Naive thymus-derived CD4-positive, alpha-beta T cell (primary cell): ENCODE data around the gene HOXA6. TPM values are rescaled to one million over a fixed set of nuclear protein-coding genes. Genes with fewer than 3 reads are reported as not detected.

Experiments
- ATAC-seq: fragments of 150-1000 bp; cut with Tn5 transposase; 2 replicates; pipeline ENCODE4 v1.10.0; 2021; ENCODE audit warnings: mild to moderate bottlenecking, moderate library complexity
- CTCF ChIA-PET: fragments of 350-600 bp; sonication (Branson Sonifier 250); formaldehyde crosslinking; loops from one replicate; lab custom pipeline; 2021; ENCODE audit warnings: antibody characterized with exemption; lab: Charles Lee
- POLR2A ChIA-PET: fragments of 350-600 bp; sonication (Branson Sonifier 250); formaldehyde crosslinking; loops from one replicate; lab custom pipeline; 2021; ENCODE audit warnings: antibody characterized with exemption, inconsistent platforms; lab: Charles Lee
- DNase-seq, 9 donors: peaks; one replicate each; pipeline versions ENCODE4 v3.0.0 to v3.0.0-alpha.2; 2020 to 2022; ENCODE audit warnings: mixed read lengths in 1 of 9
- H3K27ac ChIP-seq: one replicate; pipeline ENCODE4 v1.7.0; 2013; ENCODE audit warnings: mild to moderate bottlenecking, low read depth, low read length, moderate library complexity
- H3K27me3 ChIP-seq, 2 donors: one replicate each; pipeline ENCODE4 v1.7.0; 2013; ENCODE audit warnings: low read length in 2 of 2, mild to moderate bottlenecking in 2 of 2, moderate library complexity in 2 of 2; ENCODE audit not compliant: control insufficient read depth in 2 of 2, insufficient read depth in 2 of 2
- H3K36me3 ChIP-seq, 3 experiments: 1 replicate in 2 of 3; 2 replicates in 1 of 3; pipeline ENCODE4 v1.7.0; 2013; ENCODE audit warnings: low read length in 3 of 3, mild to moderate bottlenecking in 3 of 3, moderate library complexity in 1 of 3; ENCODE audit not compliant: insufficient read depth in 3 of 3, control insufficient read depth in 2 of 3
- H3K4me1 ChIP-seq, 2 donors: one replicate each; pipeline ENCODE4 v1.7.0; 2013; ENCODE audit warnings: low read length in 2 of 2, mild to moderate bottlenecking in 2 of 2, moderate library complexity in 1 of 2; ENCODE audit not compliant: control insufficient read depth in 2 of 2, insufficient read depth in 2 of 2
- H3K4me3 ChIP-seq: 2 replicates; pipeline ENCODE4 v1.7.0; 2013; ENCODE audit warnings: mild to moderate bottlenecking, low read length
- H3K9me3 ChIP-seq, 3 experiments: 1 replicate in 2 of 3; 2 replicates in 1 of 3; pipeline ENCODE4 v1.7.0; 2013; ENCODE audit warnings: low read length in 3 of 3; ENCODE audit not compliant: control insufficient read depth in 2 of 3
- H3K27ac Mint-ChIP-seq, 9 donors: one replicate each; pipeline ENCODE4 v1.8.0; 2020 to 2022; ENCODE audit warnings: mixed read lengths in 9 of 9, mild to moderate bottlenecking in 8 of 9, moderate library complexity in 5 of 9, inconsistent platforms in 2 of 9
- H3K27me3 Mint-ChIP-seq, 5 donors: one replicate each; pipeline ENCODE4 v1.8.0; 2021 to 2022; ENCODE audit warnings: mixed read lengths in 5 of 5, mild to moderate bottlenecking in 1 of 5
- H3K36me3 Mint-ChIP-seq, 5 donors: one replicate each; pipeline ENCODE4 v1.8.0; 2020 to 2022; ENCODE audit warnings: mixed read lengths in 5 of 5, mild to moderate bottlenecking in 3 of 5, inconsistent platforms in 1 of 5
- H3K4me1 Mint-ChIP-seq, 7 donors: one replicate each; pipeline ENCODE4 v1.8.0; 2020 to 2022; ENCODE audit warnings: mixed read lengths in 7 of 7, mild to moderate bottlenecking in 3 of 7, inconsistent platforms in 1 of 7
- H3K4me3 Mint-ChIP-seq, 10 donors: one replicate each; pipeline ENCODE4 v1.8.0; 2020 to 2022; ENCODE audit warnings: mild to moderate bottlenecking in 10 of 10, mixed read lengths in 10 of 10, moderate library complexity in 6 of 10, inconsistent platforms in 2 of 10
- H3K9me3 Mint-ChIP-seq, 11 donors: one replicate each; pipeline ENCODE4 v1.8.0; 2020 to 2022; ENCODE audit warnings: mixed read lengths in 11 of 11, mild to moderate bottlenecking in 4 of 11, inconsistent platforms in 1 of 11, moderate library complexity in 1 of 11
- intact Hi-C, 2 donors: fragments of 100-400 bp; cut with micrococcal nuclease; formaldehyde crosslinking; loops; one replicate each; pipeline ENCODE4 v1.15.1; 2023
- polyA plus RNA-seq, 2 donors: library from polyadenylated mRNA; unstranded; fragments of 300-500 nt; fragmentation: Illumina TruSeq; gene quantifications; one replicate each; pipeline ENCODE4 v1.2.3, GENCODE V29; 2021
- total RNA-seq, 6 experiments: library from RNA in 5 of 6; stranded (reverse) in 5 of 6; gene quantifications; 1 replicate in 5 of 6; 2 replicates in 1 of 6; pipeline ENCODE4 v1.2.3 and lab custom pipeline; 2021 to 2026

HOXA6 gene
- total and polyA plus RNA-seq, 7 experiments from 2014 or later, result 0.32 to 0.49 TPM; not detected in 5

DNA sequence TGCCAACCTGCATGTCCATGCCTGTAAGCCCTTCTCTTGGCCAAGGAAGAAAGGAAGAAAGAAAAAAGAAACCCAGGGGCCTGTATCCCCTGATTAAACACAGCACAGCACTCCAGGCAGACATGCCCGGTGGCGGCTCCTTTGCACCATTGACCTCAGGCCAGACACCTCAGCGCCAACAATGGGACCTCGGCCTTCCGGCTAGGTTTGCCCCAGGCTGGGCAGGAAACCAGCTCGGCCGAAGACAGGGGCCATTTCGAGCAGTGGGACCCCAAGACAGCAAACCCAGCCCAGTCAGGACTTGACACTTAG lies 23.7 kb upstream of the HOXA6 start:
- Mint-ChIP-seq H3K27me3 (peaks cover 64 to 75% (median 68%) of the 10 kb centered on the region in 5 donors), H3K4me3 (peak overlapping the region in 9 of 10 donors; percentile 7 to 78 (median 62)), H3K27ac (peak overlapping the region in 6 of 9 donors; percentile 23 to 87 (median 70)), H3K36me3 (peaks cover 0 to 5% (median 0%) of the 10 kb centered on the region in 5 donors), H3K9me3 (peaks cover 0 to 21% (median 2%) of the 10 kb centered on the region in 11 donors), H3K4me1 (peaks cover 18 to 59% (median 31%) of the 10 kb centered on the region in 7 donors)
- POLR2A ChIA-PET, result no interaction called here
- Histone ChIP-seq H3K27ac (no peak overlapping the region), H3K4me3 (no peak overlapping the region), H3K36me3 (no peaks in the 10 kb centered on the region), H3K27me3 (peaks cover 46 to 82% of the 10 kb centered on the region in 2 donors), H3K9me3 (no peaks in the 10 kb centered on the region), H3K4me1 (peaks cover 16 to 34% of the 10 kb centered on the region in 2 donors)
- ATAC-seq, result no peak
- DNase-seq, result peak in 1 of 9 donors; percentile 12
- intact Hi-C loops, result loop anchor here (2.0 to 5.0 kb wide), 3 partner anchors 14 to 1310 kb away; partner anchors contain the start of genes CBX3 (in 1 of the 2), HNRNPA2B1 (in 1 of the 2) and HOXA11 (in 1 of the 2)
- CTCF ChIA-PET, result no interaction called here

GRCh38 chr7:27170426-27171324 lies 23.1 kb upstream of the HOXA6 start:
- Histone ChIP-seq H3K27me3 (peaks cover 48 to 87% of the 10 kb centered on the region in 2 donors), H3K9me3 (no peaks in the 10 kb centered on the region), H3K4me1 (peaks cover 16 to 40% of the 10 kb centered on the region in 2 donors), H3K27ac (no peak overlapping the region), H3K36me3 (no peaks in the 10 kb centered on the region), H3K4me3 (no peak overlapping the region)
- peaks cover 61 to 74% (median 68%) of the 10 kb centered on the region in 5 donors for H3K27me3 Mint-ChIP-seq
- peaks cover 0 to 5% (median 2%) of the 10 kb centered on the region in 5 donors for H3K36me3 Mint-ChIP-seq
- ChIA-PET CTCF (no interaction called here), POLR2A (no interaction called here)
- intact Hi-C loops, result loop anchor here (2.0 to 5.0 kb wide), 3 partner anchors 14 to 1310 kb away; partner anchors contain the start of genes CBX3 (in 1 of the 2), HNRNPA2B1 (in 1 of the 2) and HOXA11 (in 1 of the 2)
- H3K4me3 Mint-ChIP-seq, result peak overlapping the region in 7 of 10 donors; percentile 16 to 69 (median 50)
- peaks cover 0 to 25% (median 2%) of the 10 kb centered on the region in 11 donors for H3K9me3 Mint-ChIP-seq
- no peak for DNase-seq
- H3K4me1 Mint-ChIP-seq, result peaks cover 21 to 65% (median 35%) of the 10 kb centered on the region in 7 donors
- ATAC-seq, result no peak
- peak overlapping the region in 7 of 9 donors; percentile 3 to 75 (median 62) for H3K27ac Mint-ChIP-seq

- POLR2A ChIA-PET, result no interaction called here
- H3K4me3 ChIP-seq, result no peak overlapping the region
- ATAC-seq, result no peak
- intact Hi-C loops, result loop anchor here (2.0 to 5.0 kb wide), 3 partner anchors 15 to 1309 kb away; partner anchors contain the start of genes CBX3 (in 1 of the 2), HNRNPA2B1 (in 1 of the 2) and HOXA11 (in 1 of the 2)
- H3K4me1 ChIP-seq, result peaks cover 22 to 46% of the 10 kb centered on the region in 2 donors
- Mint-ChIP-seq H3K36me3 (peaks cover 0 to 5% (median 5%) of the 10 kb centered on the region in 5 donors), H3K27me3 (peaks cover 56 to 72% (median 64%) of the 10 kb centered on the region in 5 donors), H3K4me1 (peaks cover 24 to 67% (median 35%) of the 10 kb centered on the region in 7 donors), H3K9me3 (peaks cover 0 to 27% (median 2%) of the 10 kb centered on the region in 11 donors), H3K27ac (peak overlapping the region in 7 of 9 donors; percentile 2 to 75 (median 62)), H3K4me3 (peak overlapping the region in 9 of 10 donors; percentile 20 to 63 (median 50))
- no peak overlapping the region for H3K27ac ChIP-seq
- peaks cover 46 to 89% of the 10 kb centered on the region in 2 donors for H3K27me3 ChIP-seq
- no peaks in the 10 kb centered on the region for H3K9me3 ChIP-seq
- peak in 3 of 9 donors; percentile 25 to 29 (median 28) for DNase-seq
- no peaks in the 10 kb centered on the region for H3K36me3 ChIP-seq
- CTCF ChIA-PET, result no interaction called here
Observed at GRCh38 chr7:27169658-27170425, 22.3 kb upstream of the HOXA6 start.

DNA sequence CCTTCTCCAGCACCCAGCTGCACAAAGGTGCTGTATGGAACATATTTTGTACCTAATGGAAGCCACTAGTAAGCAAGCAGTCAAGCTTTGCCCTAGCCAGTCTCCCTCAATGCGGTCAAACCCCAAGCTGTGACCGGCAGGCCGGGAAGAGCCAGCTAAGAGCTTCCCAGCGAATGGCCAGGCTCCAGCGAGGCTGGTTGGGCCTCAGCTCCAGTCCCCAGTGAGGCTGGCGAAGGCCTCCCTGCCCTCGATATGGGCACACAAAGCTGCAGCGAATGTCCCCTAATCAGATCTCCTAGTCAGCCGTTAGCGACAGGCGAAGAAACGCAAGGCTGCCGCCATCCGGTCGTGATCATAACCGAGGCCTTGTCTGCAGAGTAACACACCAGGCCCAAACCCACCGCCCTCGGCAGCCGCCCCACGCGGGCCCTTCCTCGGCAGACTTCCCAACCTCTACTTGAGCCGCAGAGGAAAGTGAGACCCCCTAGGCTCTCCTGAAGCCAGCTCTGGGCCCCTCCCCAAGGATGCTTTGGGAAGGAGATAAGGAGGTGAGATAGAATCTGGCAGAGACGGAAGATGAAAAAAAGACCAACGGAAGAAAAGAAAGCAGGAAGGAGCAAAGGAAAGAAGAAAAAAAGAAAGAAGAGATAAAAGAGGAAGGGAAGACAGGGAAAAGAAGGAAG lies 20.8 kb upstream of the HOXA6 start:
- peaks cover 43 to 94% of the 10 kb centered on the region in 2 donors for H3K27me3 ChIP-seq
- intact Hi-C loops, result loop anchor here (1.0 kb wide), 2 partner anchors 9 to 11 kb away; no protein-coding TSS in a partner anchor
- H3K9me3 Mint-ChIP-seq, result peaks cover 0 to 31% (median 2%) of the 10 kb centered on the region in 11 donors
- peaks cover 68 to 81% (median 73%) of the 10 kb centered on the region in 5 donors for H3K27me3 Mint-ChIP-seq
- peaks cover 24 to 74% (median 36%) of the 10 kb centered on the region in 7 donors for H3K4me1 Mint-ChIP-seq
- peaks cover 19 to 54% of the 10 kb centered on the region in 2 donors for H3K4me1 ChIP-seq
- peak overlapping the region; percentile 12 for H3K4me3 ChIP-seq
- H3K27ac Mint-ChIP-seq, result peak overlapping the region; percentile 22 to 88 (median 68)
- ATAC-seq (peak; percentile 28), DNase-seq (peak in 2 of 9 donors; percentile 49 to 55)
- ChIA-PET CTCF (interaction anchor here (0.6 to 1.1 kb wide), 4 partner anchors 14 to 1276 kb away, joined by 3 to 4 read pairs (median 3); no protein-coding TSS in a partner anchor), POLR2A (interaction anchor here (1.0 to 1.7 kb wide), 7 partner anchors 11 to 38 kb away, joined by 3 to 7 read pairs (median 4); partner anchors contain the start of genes HOXA11 and HOXA4)
- H3K27ac ChIP-seq, result no peak overlapping the region
- H3K36me3 ChIP-seq, result no peaks in the 10 kb centered on the region
- H3K9me3 ChIP-seq, result no peaks in the 10 kb centered on the region
- H3K4me3 Mint-ChIP-seq, result peak overlapping the region in 9 of 10 donors; percentile 24 to 75 (median 73)
- H3K36me3 Mint-ChIP-seq, result peaks cover 0 to 5% (median 5%) of the 10 kb centered on the region in 5 donors

DNA sequence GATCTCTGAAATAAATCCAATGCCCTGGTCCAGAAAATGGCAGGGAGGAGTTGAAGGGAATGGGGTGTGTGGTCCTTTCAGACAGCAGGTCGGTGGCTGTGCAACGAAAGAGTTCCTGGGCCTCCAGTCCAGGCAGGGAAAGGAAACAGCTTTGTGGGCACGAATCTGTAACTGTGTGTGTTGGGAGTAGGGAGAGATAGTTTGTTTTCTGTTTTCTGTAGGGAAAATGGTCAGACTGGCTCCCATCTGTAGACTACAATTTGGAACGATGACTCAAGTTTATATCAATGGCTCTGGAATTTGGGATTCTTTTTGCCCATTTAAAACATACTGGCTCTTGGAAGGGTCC lies 20.3 kb upstream of the HOXA6 start:
- Mint-ChIP-seq H3K9me3 (peaks cover 0 to 31% (median 2%) of the 10 kb centered on the region in 11 donors), H3K27ac (peak overlapping the region in 8 of 9 donors; percentile 22 to 88 (median 70)), H3K4me1 (peaks cover 24 to 74% (median 35%) of the 10 kb centered on the region in 7 donors), H3K27me3 (peaks cover 73 to 86% (median 77%) of the 10 kb centered on the region in 5 donors), H3K36me3 (peaks cover 0 to 5% (median 5%) of the 10 kb centered on the region in 5 donors), H3K4me3 (peak overlapping the region in 6 of 10 donors; percentile 9 to 75 (median 52))
- Histone ChIP-seq H3K36me3 (no peaks in the 10 kb centered on the region), H3K4me3 (peak overlapping the region; percentile 12), H3K9me3 (no peaks in the 10 kb centered on the region), H3K27ac (no peak overlapping the region), H3K4me1 (peaks cover 19 to 50% of the 10 kb centered on the region in 2 donors), H3K27me3 (peaks cover 43 to 91% of the 10 kb centered on the region in 2 donors)
- ChIA-PET POLR2A (interaction anchor here (1.0 to 1.7 kb wide), 6 partner anchors 11 to 20 kb away, joined by 3 to 7 read pairs (median 4); partner anchors contain the start of gene HOXA11), CTCF (interaction anchor here (1.1 kb wide), 2 partner anchors 14 to 1275 kb away, joined by 3 to 4 read pairs; no protein-coding TSS in a partner anchor)
- intact Hi-C loops, result loop anchor here (1.0 to 2.0 kb wide), 3 partner anchors 9 to 17 kb away; partner anchors contain the start of gene HOXA11 (in 1 of the 2)
- ATAC-seq, result no peak
- DNase-seq, result no peak
